GM19397 (cell line): ENCODE measurements around the gene CGNL1.

ENCODE experiments used
- ATAC-seq: cut with Tn5 transposase; IDR thresholded peaks from one replicate; pipeline ENCODE4 v1.9.1; 2021; ENCODE audit warnings: mild to moderate bottlenecking, moderate library complexity; ENCODE audit not compliant: unreplicated experiment

CGNL1 gene

GRCh38 chr15:57375827-57376695 lies at the start of gene CGNL1:
Gene CGNL1, plus strand, starts transcription at chr15:57376505. Its CDS starts 61,495 bp downstream, at chr15:57438000.
- ATAC-seq = no peak

GRCh38 chr15:57327985-57328471 lies 48.3 kb upstream of the CGNL1 start:
- ATAC-seq = no peak

- ATAC-seq = no peak
Measured at GRCh38 chr15:57328479-57328878, 47.8 kb upstream of the CGNL1 start.

GRCh38 chr15:57328897-57329296 lies 47.4 kb upstream of the CGNL1 start:
- ATAC-seq = no peak

- no peak for ATAC-seq
Measured at GRCh38 chr15:57329582-57330367, 46.5 kb upstream of the CGNL1 start.

- no peak for ATAC-seq
Measured at GRCh38 chr15:57330619-57331340, 45.5 kb upstream of the CGNL1 start.

GRCh38 chr15:57332326-57332725 lies 44.0 kb upstream of the CGNL1 start:
- no peak for ATAC-seq

GRCh38 chr15:57333487-57333886 lies 42.8 kb upstream of the CGNL1 start:
- no peak for ATAC-seq

GRCh38 chr15:57334257-57334656 lies 42.0 kb upstream of the CGNL1 start:
- no peak for ATAC-seq

- no peak for ATAC-seq
Measured at GRCh38 chr15:57335293-57335715, 41.0 kb upstream of the CGNL1 start.

GRCh38 chr15:57335719-57336118 lies 40.6 kb upstream of the CGNL1 start:
- ATAC-seq = no peak

- no peak for ATAC-seq
Measured at GRCh38 chr15:57337868-57338411, 38.4 kb upstream of the CGNL1 start.

- ATAC-seq = no peak
Measured at GRCh38 chr15:57339321-57339720, 37.0 kb upstream of the CGNL1 start.

- ATAC-seq = peak; percentile 50
Measured at GRCh38 chr15:57340682-57341259, 35.5 kb upstream of the CGNL1 start.

- no peak for ATAC-seq
Measured at GRCh38 chr15:57343048-57343447, 33.3 kb upstream of the CGNL1 start.

GRCh38 chr15:57343498-57343897 lies 32.8 kb upstream of the CGNL1 start:
- ATAC-seq = no peak

- no peak for ATAC-seq
Measured at GRCh38 chr15:57344282-57344681, 32.0 kb upstream of the CGNL1 start.

GRCh38 chr15:57345584-57345983 lies 30.7 kb upstream of the CGNL1 start:
- ATAC-seq = no peak

- ATAC-seq = no peak
Measured at GRCh38 chr15:57348081-57348480, 28.2 kb upstream of the CGNL1 start.

- ATAC-seq = no peak
Measured at GRCh38 chr15:57352535-57353316, 23.6 kb upstream of the CGNL1 start.
